T-helper 2 cell (primary cell): ENCODE data around the gene CFAP46.

Experiments used
- DNase-seq, 5 experiments: peaks; one replicate each; pipeline versions ENCODE4 v3.0.0 to v3.0.0-alpha.2; 2012 to 2022

The CFAP46 gene

GRCh38 chr10:132820056-132820455, 122.3 kb downstream of the CFAP46 start:
- DNase-seq, result no peak

- DNase-seq, result no peak
Measured at GRCh38 chr10:132817701-132818211, 124.6 kb downstream of the CFAP46 start.

GRCh38 chr10:132816718-132817117, 125.7 kb downstream of the CFAP46 start:
- DNase-seq, result no peak

- DNase-seq, result no peak
Measured at GRCh38 chr10:132815168-132815857, 127.1 kb downstream of the CFAP46 start.

- DNase-seq, result no peak
Measured at GRCh38 chr10:132814469-132814856, 127.9 kb downstream of the CFAP46 start.

- DNase-seq, result no peak
Measured at GRCh38 chr10:132813560-132814468, 128.6 kb downstream of the CFAP46 start.

GRCh38 chr10:132813001-132813401, 129.4 kb downstream of the CFAP46 start:
- no peak for DNase-seq

- no peak for DNase-seq
Measured at GRCh38 chr10:132812520-132812919, 129.8 kb downstream of the CFAP46 start.

GRCh38 chr10:132811891-132812481, 130.4 kb downstream of the CFAP46 start:
- no peak for DNase-seq

- DNase-seq, result no peak
Measured at GRCh38 chr10:132810807-132811700, 131.3 kb downstream of the CFAP46 start.

GRCh38 chr10:132810141-132810806, 132.1 kb downstream of the CFAP46 start:
- no peak for DNase-seq

- no peak for DNase-seq
Measured at GRCh38 chr10:132809232-132810140, 132.9 kb downstream of the CFAP46 start.

GRCh38 chr10:132808383-132809231, 133.8 kb downstream of the CFAP46 start:
- no peak for DNase-seq

GRCh38 chr10:132807621-132808049, 134.7 kb downstream of the CFAP46 start:
- DNase-seq, result no peak

- no peak for DNase-seq
Measured at GRCh38 chr10:132806561-132807003, 135.8 kb downstream of the CFAP46 start.

GRCh38 chr10:132806110-132806509, 136.3 kb downstream of the CFAP46 start:
- DNase-seq, result no peak

GRCh38 chr10:132805599-132805998, 136.8 kb downstream of the CFAP46 start:
- DNase-seq, result no peak

- DNase-seq, result no peak
Measured at GRCh38 chr10:132804785-132805426, 137.5 kb downstream of the CFAP46 start.

- DNase-seq, result no peak
Measured at GRCh38 chr10:132804287-132804686, 138.1 kb downstream of the CFAP46 start.
